Measurements from ENCODE around the gene CADM4.

The CADM4 gene

GRCh38 chr19:43667876-43668405 is 28.3 kb upstream of the CADM4 start:
- peak overlapping the region; percentile 65 for H3K9ac ChIP-seq (ENCODE audit: low read depth, low read length)
- ATAC-seq (ENCODE audit: insufficient read depth, low read depth) (no peak), DNase-seq (no peak)
- no peaks in the 10 kb centered on the region for H4K20me1 ChIP-seq (ENCODE audit: insufficient read depth, low read length)
- peaks cover 12% of the 10 kb centered on the region for H3K36me3 ChIP-seq (ENCODE audit: insufficient read depth, low read length)
- no peaks in the 10 kb centered on the region; the same call in 1 of the 2 replicates for H3K79me2 ChIP-seq (ENCODE audit: insufficient read depth, low read length)
- H2AFZ ChIP-seq (ENCODE audit: low read depth, low read length), result peak overlapping the region; percentile 87
- no peaks in the 10 kb centered on the region for H3K9me3 ChIP-seq (ENCODE audit: insufficient read depth, low read length, severe bottlenecking)
- peak overlapping the region; percentile 78 for H3K27ac ChIP-seq (ENCODE audit: low read length)
- peak overlapping the region; percentile 26 to 73; a peak in 3 of 4 replicates for H3K4me3 ChIP-seq (ENCODE audit: low read depth in 1 of 2, low read length in 2 of 2)
- H3K4me2 ChIP-seq (ENCODE audit: insufficient read depth, low read length), result peak overlapping the region; percentile 99
- H3K4me1 ChIP-seq (ENCODE audit: insufficient read depth, low read length), result peaks cover 50% of the 10 kb centered on the region
- H3K27me3 ChIP-seq (ENCODE audit: insufficient read depth, low read length, poor library complexity), result peaks cover 14% of the 10 kb centered on the region
- TF ChIP-seq EZH2 (IDR thresholded peaks at IDR 0.05; ENCODE audit: borderline replicate concordance, low read depth, low read length, severe bottlenecking), result no peak
- TF ChIP-seq CTCF (IDR thresholded peaks at IDR 0.05; ENCODE audit: borderline replicate concordance, extremely low read depth, low read length, poor library complexity, severe bottlenecking), result no peak

GRCh38 chr19:43667126-43667875 is 27.7 kb upstream of the CADM4 start:
- Histone ChIP-seq H3K27ac (ENCODE audit: low read length) (peak overlapping the region; percentile 78), H2AFZ (ENCODE audit: low read depth, low read length) (peak overlapping the region; percentile 87), H3K9ac (ENCODE audit: low read depth, low read length) (peak overlapping the region; percentile 65), H3K9me3 (ENCODE audit: insufficient read depth, low read length, severe bottlenecking) (no peaks in the 10 kb centered on the region), H3K4me3 (ENCODE audit: low read depth in 1 of 2, low read length in 2 of 2) (peak overlapping the region; percentile 26 to 73; a peak in 3 of 4 replicates), H3K27me3 (ENCODE audit: insufficient read depth, low read length, poor library complexity) (peaks cover 13% of the 10 kb centered on the region), H3K36me3 (ENCODE audit: insufficient read depth, low read length) (peaks cover 12% of the 10 kb centered on the region), H4K20me1 (ENCODE audit: insufficient read depth, low read length) (no peaks in the 10 kb centered on the region), H3K4me1 (ENCODE audit: insufficient read depth, low read length) (peaks cover 50% of the 10 kb centered on the region), H3K79me2 (ENCODE audit: insufficient read depth, low read length) (no peaks in the 10 kb centered on the region; the same call in 1 of the 2 replicates), H3K4me2 (ENCODE audit: insufficient read depth, low read length) (peak overlapping the region; percentile 99)
- DNase-seq (peak; percentile 11), ATAC-seq (ENCODE audit: insufficient read depth, low read depth) (no peak)
- TF ChIP-seq EZH2 (IDR thresholded peaks at IDR 0.05; ENCODE audit: borderline replicate concordance, low read depth, low read length, severe bottlenecking) (no peak), CTCF (IDR thresholded peaks at IDR 0.05; ENCODE audit: borderline replicate concordance, extremely low read depth, low read length, poor library complexity, severe bottlenecking) (no peak)

- peaks cover 2% of the 10 kb centered on the region for H3K27me3 ChIP-seq (ENCODE audit: insufficient read depth, low read length, poor library complexity)
- TF ChIP-seq EZH2 (IDR thresholded peaks at IDR 0.05; ENCODE audit: borderline replicate concordance, low read depth, low read length, severe bottlenecking) (no peak), CTCF (IDR thresholded peaks at IDR 0.05; ENCODE audit: borderline replicate concordance, extremely low read depth, low read length, poor library complexity, severe bottlenecking) (no peak)
- ATAC-seq (ENCODE audit: insufficient read depth, low read depth), result peak; percentile 6; the same call in 2 of the 3 replicates
- H2AFZ ChIP-seq (ENCODE audit: low read depth, low read length), result no peak overlapping the region
- peaks cover 34% of the 10 kb centered on the region for H3K4me1 ChIP-seq (ENCODE audit: insufficient read depth, low read length)
- DNase-seq, result peak; percentile 65
- H3K27ac ChIP-seq (ENCODE audit: low read length), result 0 out of 2 replicates have a peak overlapping the region, but pooled peaks have one; percentile 23
- H3K79me2 ChIP-seq (ENCODE audit: insufficient read depth, low read length), result no peaks in the 10 kb centered on the region; the same call in 1 of the 2 replicates
- H3K9ac ChIP-seq (ENCODE audit: low read depth, low read length), result no peak overlapping the region
- no peak overlapping the region for H3K4me3 ChIP-seq (ENCODE audit: low read depth in 1 of 2, low read length in 2 of 2)
- H3K9me3 ChIP-seq (ENCODE audit: insufficient read depth, low read length, severe bottlenecking), result no peaks in the 10 kb centered on the region
- no peak overlapping the region for H3K4me2 ChIP-seq (ENCODE audit: insufficient read depth, low read length)
- no peaks in the 10 kb centered on the region for H4K20me1 ChIP-seq (ENCODE audit: insufficient read depth, low read length)
- peaks cover 12% of the 10 kb centered on the region for H3K36me3 ChIP-seq (ENCODE audit: insufficient read depth, low read length)
These were observed 24.4 kb upstream of the CADM4 start for GRCh38 chr19:43664018-43664417.
